Head of caudate nucleus (tissue), 42 donors: ENCODE measurements around the gene RALGDS.
"Not testable (repeated sequence)": the region's sequence is repeated elsewhere in the genome, so short reads cannot be mapped to it uniquely, and the experiment has no call there.

Experiments used
- DNase-seq, 42 donors: peaks; one replicate each; pipeline versions ENCODE4 v3.0.0 to v3.0.0-alpha.2; 2020 to 2021; ENCODE audit warnings: mixed read lengths in 7 of 42
- intact Hi-C: fragments of 100-400 bp; cut with DNase I; formaldehyde crosslinking; loops from one replicate; pipeline ENCODE4 v1.15.0; 2022

RALGDS gene

DNA sequence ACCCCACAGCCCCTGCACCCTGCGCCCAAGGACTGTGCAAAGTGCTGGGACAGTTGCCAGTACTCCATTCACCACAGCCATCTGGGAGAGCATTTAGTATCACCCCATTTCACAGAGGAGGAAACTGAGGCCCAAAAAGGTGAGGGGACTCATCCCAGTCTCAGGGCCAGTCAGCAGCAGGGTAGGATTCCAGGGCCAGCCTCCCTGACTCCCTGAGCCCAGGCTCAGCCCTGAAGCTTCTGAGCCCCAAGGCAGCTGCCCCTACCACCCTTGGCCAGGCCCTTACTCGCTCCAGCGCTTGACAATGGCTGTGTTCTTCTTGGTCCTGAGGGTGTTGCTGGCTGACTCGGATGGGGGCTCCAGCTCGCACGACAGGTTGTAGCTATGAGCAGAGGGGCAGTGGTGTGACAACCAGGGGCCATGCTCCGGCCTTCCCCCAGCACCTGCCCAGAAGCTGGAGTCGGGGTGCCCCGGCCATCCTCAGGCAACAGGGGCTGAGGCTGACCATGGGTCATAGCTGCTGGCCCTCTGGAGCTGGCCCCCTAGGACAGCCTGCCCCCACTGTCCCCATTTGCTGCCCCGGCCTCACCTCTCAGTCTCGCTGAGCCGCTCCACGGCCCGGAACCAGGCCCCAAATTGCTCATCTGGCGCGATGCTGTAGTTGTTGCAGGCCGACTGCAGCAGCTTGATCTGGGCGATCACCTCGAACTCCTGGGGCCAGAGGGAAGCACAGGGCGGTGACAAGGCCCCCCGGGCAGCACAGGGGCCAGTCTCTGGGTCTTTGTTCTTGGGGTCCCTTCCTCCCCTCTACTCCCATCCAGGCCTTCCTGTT lies 18.6 kb downstream of the RALGDS start:
- DNase-seq, result peak in 8 of 42 donors; percentile 9 to 32 (median 15)
- intact Hi-C loops, result loop anchor here (5.0 kb wide), 1 partner anchor 45 kb away; no protein-coding TSS in a partner anchor

GRCh38 chr9:133101356-133102189 lies 19.5 kb downstream of the RALGDS start:
- peak in 11 of 42 donors; percentile 14 to 60 (median 32) for DNase-seq
- intact Hi-C loops, result loop anchor here (5.0 kb wide), 1 partner anchor 46 kb away; no protein-coding TSS in a partner anchor

DNA sequence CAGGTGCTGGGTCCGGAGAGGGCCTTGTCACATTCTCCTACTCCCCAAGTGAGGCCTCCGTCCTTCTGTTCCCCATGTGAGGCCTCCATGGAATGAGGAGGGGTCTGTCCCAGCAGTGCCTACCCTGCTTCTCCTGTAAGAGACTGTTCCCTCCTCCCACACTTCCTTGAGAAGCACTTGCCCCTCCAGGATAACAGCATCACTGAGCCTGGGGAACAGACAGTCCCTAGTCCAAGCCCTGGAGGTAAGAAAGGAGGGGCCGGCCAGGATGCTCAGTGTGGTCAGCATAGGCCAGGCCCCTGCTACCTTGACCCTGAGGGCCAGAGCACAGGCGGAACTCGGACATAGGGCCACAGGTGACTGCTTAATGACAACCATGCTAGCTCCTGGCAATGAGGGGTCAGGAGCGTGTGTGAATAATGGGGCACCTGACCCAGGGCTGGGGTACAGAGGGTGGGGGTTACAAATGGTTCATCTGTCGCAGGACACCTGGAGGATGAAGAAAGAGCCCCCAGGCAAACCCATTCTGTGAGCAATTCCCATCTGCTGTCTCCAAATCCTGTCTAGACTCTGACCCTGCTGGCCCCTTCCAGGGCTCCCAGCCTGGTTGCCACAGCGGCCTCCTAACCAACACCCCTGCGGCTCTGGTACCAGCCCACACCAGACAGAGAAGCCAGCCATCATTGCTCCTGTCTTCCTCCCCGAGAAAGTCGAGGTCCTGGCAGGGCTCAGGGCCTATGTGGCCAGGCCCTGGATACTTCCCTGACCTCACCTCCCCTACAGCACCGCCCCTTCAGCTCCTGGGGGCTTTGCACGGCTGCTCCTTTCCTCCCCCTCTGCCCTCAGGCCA lies 20.3 kb downstream of the RALGDS start:
- intact Hi-C loops, result loop anchor here (5.0 kb wide), 1 partner anchor 47 kb away; no protein-coding TSS in a partner anchor
- peak in 3 of 42 donors; percentile 4 to 22 (median 11) for DNase-seq

DNA sequence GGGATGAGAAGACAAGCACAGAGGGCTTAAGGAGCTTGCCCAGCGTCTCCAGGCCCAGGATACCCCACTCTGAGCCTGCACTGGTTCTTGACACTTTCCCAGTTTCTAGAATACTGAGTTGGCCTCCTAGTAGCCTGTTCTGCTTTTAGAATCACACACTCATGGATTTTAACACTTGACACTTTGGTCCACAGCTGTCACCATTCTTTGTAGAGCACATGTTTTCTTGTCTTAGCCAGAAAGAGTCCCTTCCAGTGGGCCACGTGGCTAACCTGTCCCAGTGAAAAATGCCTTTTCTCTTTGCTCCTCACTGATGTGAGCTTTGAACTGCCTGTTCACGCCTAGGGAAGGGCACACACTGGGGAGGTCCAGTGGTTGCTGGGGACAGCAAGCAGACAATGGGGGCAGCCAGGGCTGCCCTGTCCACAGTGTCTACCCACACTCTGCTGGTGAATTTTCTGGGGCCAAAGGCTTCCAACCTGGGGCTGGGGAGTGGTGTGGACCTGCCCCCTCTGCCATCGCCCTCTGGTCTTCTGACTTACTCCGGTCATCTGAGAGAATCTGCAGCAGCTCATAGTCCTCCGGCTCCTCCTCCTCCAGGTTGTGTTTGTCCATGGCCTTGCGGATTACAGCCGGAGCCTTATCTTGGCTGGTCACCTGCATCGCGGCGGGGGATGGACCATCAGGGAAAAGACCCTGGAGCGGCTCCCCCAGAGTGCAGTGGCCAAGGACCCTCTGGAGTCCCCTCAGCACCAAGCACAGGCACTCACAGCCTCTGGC lies 21.1 kb downstream of the RALGDS start:
- intact Hi-C loops, result loop anchor here (5.0 kb wide), 2 partner anchors 47 to 58 kb away; no protein-coding TSS in a partner anchor

DNA sequence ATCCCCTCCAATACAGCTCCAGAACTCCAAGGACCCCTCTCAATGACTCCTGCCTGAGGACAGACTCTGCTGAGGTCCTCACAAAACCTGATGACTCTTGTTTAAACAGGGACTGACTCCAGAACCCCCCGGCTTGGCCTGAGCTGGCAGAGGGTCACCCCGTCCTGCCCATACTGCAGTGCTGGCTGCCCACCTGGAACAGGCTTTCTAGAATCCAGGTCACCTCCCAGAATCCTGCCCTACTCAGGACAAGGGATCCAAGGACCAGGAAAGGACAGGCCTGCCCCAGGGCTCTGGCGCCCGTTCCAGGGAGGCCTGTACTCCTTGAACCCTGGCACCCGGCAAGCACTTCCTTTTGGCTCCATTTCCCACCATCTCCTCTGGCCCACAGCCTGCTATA lies 22.2 kb downstream of the RALGDS start:
- intact Hi-C loops, result loop anchor here (5.0 kb wide), 1 partner anchor 57 kb away; no protein-coding TSS in a partner anchor
- DNase-seq, result peak in 1 of 42 donors; percentile 28

More for the DNA sequence above, 21.1 kb downstream of the RALGDS start:
- DNase-seq, result peak in 4 of 42 donors; percentile 4 to 36 (median 8)

DNA sequence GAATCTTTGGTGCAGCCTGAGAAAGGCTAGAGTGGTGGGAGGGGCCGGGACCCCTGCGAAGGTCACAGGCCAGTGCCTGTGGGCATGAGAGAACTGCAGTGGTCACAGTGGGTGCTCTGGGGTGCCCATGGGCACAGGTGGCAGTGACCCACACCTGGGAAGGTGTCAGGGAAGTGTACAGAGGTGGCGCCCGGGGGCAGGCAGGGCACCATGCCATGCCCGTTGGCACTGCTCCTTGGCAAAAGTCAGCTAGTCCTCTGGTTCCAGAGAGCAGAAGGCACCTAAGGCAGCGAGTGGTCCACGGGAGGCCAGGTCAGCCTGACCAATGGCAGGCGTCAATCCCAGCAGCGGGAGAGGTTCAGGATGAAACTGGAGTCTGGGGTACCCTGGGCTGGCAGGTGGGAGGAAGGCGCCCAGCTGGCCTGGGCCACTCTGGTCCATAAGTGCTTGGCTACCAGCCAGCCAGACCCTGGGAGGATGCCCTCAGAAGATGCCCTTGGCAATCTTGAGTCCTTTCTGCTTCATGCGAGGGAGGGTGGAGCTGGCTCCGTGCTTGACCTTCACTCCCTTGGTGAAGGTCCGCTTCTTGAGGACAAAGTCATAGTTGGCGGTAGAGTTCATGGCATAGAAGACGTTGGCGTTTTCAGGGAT lies 22.8 kb downstream of the RALGDS start:
- peak in 2 of 42 donors; percentile 9 to 24 for DNase-seq
- intact Hi-C loops, result loop anchor here (5.0 kb wide), 1 partner anchor 56 kb away; no protein-coding TSS in a partner anchor

GRCh38 chr9:133094842-133095393 lies 26.1 kb downstream of the RALGDS start:
- DNase-seq, result no peak
- intact Hi-C loops, result loop anchor here (5.0 kb wide), 1 partner anchor 53 kb away; no protein-coding TSS in a partner anchor

DNA sequence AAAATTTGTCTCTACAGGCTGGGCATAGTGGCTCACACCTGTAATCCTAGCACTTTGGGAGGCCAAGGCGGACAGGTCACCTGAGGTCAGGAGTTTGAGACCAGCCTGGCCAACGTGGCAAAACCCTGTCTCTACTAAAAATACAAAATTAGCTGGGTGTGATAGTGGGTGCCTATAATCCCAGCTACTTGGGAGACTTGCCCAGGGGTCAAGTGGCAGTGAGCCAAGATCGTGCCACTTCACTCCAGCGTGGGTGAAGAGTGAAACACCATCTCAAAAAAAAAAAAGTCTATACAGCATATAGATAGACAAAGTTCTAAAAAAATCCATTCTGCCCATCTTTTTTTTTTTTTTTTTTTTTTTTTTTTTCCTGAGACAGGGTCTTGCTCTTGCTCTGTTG lies 26.7 kb downstream of the RALGDS start:
- intact Hi-C loops, result not testable (repeated sequence)
- peak in 1 of 42 donors; percentile 11 for DNase-seq

DNA sequence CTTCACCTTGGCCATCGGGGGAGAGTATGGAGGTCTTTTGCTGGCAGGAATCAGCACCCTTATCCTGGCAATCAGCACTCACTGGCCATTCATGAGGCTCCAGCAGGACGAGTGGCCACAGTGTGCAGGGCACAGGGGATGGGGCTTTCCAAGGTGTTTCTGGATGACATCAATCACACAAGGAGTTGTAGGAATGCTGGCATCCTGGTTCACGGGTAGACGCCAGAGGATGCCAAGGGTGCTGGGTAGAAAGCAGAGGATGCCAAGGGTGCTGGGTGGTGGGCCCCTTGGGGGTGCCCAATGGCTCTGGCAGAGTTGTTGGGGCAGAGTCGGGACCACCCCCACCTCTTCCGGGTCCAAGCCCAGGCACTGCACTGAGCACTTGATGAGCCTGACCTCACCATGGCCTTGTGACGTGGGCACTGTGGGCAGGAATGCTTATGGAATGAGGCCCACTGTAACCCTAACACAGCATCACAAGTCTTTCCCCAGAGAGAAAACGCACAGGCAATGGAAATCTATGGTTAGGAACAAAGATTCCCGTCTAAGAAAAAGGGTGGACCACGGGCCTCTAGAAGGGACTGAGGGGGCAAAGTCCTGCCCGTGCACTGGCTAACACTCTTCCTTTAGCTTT lies 30.2 kb downstream of the RALGDS start:
- intact Hi-C loops, result no loop called here
- peak in 1 of 42 donors; percentile 28 for DNase-seq

- DNase-seq, result peak in 1 of 42 donors; percentile 8
- intact Hi-C loops, result no loop called here
Measured at GRCh38 chr9:133090187-133090586, 30.9 kb downstream of the RALGDS start.

GRCh38 chr9:133089271-133089671 lies 31.8 kb downstream of the RALGDS start:
- intact Hi-C loops, result no loop called here
- no peak for DNase-seq

DNA sequence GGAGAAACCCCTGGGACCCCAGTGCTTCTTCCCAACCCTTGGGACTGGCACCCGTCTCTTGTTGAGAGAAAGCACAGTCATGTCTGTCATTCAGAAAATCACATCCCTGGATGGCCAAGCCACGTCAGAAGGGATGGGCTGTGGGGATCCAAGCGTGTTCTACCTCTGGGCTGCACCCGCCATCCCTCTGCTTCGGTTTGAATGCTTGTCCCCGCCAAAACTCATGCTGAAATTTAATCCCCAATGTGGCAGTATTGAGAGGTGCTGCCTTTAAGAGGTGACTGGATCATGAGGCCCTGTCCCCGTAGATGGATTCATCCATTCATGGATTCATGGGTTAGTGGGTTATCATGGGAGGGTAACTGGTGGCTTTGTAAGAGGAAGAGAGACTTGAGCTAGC lies 32.3 kb downstream of the RALGDS start:
- no peak for DNase-seq
- intact Hi-C loops, result no loop called here

DNA sequence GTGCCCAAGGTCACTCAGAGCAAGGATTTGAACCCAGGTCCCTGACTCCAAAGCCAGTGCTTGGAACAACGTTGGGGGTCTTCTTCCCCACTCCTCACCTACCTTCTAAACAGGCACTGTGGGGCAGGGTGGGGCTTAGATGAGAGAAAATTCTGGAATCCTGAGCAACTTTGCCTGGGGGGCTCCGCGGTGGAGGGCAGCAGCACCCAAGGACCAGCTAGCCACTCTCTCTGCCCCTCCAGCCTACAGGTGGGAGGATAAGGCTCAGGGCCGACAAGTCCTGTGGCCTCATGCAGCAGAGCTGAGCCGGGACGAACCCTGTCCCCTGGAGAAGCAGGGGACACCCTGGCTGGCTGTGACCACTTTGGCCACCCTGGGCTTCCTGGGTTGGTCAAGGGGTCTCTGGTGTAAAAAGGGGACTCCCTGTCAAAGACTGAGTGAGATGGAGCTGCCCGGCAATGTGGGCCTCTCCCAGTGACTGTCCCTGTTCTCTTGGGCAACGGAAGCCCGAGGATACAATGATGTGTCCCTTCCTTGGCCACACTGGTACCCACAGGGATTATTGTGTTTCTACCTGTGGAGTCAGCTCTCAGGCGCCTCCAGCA lies 32.8 kb downstream of the RALGDS start:
- DNase-seq, result no peak
- intact Hi-C loops, result no loop called here

DNA sequence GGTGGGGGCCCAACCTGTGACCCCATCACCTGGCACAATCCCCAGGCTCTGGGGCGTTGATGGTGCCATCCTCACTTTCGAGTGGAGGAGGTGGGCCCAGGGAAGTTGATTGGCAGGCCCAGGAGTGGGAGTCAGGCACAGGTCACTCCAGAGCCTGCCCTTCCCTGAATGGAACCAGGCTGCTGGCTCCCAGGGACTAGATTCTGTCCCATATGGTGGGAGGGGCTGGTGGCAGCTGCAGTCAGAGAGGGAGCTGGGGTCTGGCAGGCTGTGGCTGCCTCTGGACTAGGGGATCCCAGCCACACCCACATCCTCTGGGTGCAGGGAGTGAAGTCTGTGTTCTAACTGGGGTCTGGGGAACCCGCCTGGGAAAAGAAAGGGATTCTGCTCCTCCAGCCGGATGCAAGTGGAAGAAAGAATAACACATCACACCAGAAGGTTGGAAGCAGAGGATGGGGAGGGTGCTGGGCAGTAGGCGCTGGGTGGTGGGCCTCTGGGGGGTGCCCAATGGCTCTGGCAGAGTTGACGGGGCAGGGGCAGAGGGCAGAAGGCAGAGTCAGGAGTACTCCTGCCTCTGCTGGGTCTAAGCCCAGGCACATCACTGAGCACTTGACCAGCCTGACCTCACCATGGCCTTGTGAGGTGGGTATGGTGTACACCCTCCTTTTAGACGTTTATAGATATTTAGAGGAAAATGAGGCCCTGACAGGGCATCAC lies 33.5 kb downstream of the RALGDS start:
- intact Hi-C loops, result no loop called here
- no peak for DNase-seq

DNA sequence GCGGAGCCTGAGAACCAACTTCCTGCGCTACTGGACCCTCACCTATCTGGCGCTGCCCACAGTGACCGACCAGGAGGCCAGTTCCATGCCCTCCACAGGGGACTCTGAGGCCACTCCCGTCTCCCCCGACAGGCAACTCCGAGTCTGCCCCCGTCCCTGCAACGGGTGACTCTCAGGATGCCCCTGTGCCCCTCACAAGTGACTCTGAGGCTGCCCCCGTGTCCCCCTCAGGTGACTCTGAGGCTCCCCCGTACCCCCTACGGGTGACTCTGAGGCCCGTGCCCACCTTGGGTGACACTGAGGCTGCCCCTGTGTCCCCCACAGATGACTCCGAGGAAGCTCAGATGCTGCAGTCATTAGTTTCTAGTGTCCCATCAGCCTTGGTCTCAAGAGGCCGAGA lies 34.1 kb downstream of the RALGDS start:
- DNase-seq, result no peak
- intact Hi-C loops, result no loop called here
